IPS DF 6.9 (cell line): ENCODE data around the gene PPFIA2.

ENCODE experiments used
- DNase-seq: peaks from one replicate; pipeline ENCODE4 v3.0.0-alpha.2; 2013; ENCODE audit warnings: low read depth, low spot score
- H3K27ac ChIP-seq: one replicate; pipeline ENCODE4 v1.5.1; 2013; ENCODE audit warnings: low read length, control low read depth
- H3K27me3 ChIP-seq: 2 replicates; pipeline ENCODE4 v1.6.1; 2013; ENCODE audit warnings: mild to moderate bottlenecking, low read length; ENCODE audit not compliant: control insufficient read depth, insufficient read depth
- H3K36me3 ChIP-seq: 2 replicates; pipeline ENCODE4 v1.6.1; 2013; ENCODE audit warnings: low read length; ENCODE audit not compliant: control insufficient read depth, insufficient read depth
- H3K4me1 ChIP-seq: 2 replicates; pipeline ENCODE4 v1.6.1; 2013; ENCODE audit warnings: low read length; ENCODE audit not compliant: control insufficient read depth, insufficient read depth
- H3K4me3 ChIP-seq: 2 replicates; pipeline ENCODE4 v1.5.1; 2013; ENCODE audit warnings: mild to moderate bottlenecking, low read length
- H3K9me3 ChIP-seq: 2 replicates; pipeline ENCODE4 v1.6.1; 2013; ENCODE audit warnings: low read length, inconsistent platforms; ENCODE audit not compliant: control insufficient read depth, insufficient read depth
- WGBS: extraction: QIAGEN DNeasy Blood & Tissue Kit; methylation state at CpG from one replicate; pipeline ENCODE4 v1.1.7; 2013; ENCODE audit warnings: mixed read lengths, missing lambda C conversion rate; ENCODE audit not compliant: insufficient read length, insufficient coverage; 5-methylcytosine and 5-hydroxymethylcytosine counted together

PPFIA2 gene

DNA sequence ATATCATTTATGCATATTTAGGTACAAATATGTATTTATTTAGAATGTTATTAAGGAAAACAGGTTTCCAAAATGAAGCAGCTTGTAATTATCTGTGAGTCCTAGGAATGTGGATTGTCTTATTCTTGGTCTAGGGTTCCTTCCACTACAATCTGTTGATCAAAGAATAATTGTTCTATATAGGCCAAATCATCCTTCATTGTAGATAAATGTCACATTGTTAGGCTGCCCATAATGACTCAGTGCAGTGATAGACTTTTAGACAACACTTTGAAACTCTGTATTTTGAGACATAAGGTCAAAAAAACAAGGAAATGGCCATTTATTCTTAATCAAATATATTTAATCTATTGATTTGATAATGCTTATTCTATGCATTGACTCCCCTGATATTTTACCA, 398.2 kb downstream of the PPFIA2 start:
- H3K4me3 ChIP-seq: no peak overlapping the region
- H3K27ac ChIP-seq: no peak overlapping the region
- H3K4me1 ChIP-seq: no peaks in the 10 kb centered on the region
- no peaks in the 10 kb centered on the region for H3K9me3 ChIP-seq
- no peak for DNase-seq
- no peaks in the 10 kb centered on the region for H3K36me3 ChIP-seq
- H3K27me3 ChIP-seq: no peaks in the 10 kb centered on the region

DNA sequence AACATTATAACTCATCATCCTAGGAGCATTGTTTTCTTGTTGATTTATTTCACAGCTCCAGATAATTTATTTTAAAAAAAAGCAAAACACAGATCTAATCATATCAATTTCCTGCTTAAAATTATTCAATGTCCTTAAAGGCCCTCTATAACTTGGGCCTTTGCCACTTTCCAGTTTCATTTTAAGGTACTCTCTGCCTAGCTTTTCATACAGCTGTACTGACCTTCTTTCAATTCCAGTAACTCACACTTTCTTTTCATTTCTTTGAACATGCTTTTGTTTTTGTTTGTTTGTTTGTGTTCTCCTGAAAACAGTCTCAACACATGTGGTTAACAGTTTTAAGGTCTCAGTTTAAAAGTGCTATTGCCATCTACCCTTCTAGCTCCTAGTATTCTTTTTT, 399.4 kb downstream of the PPFIA2 start:
- no peak for DNase-seq
- H3K9me3 ChIP-seq: no peaks in the 10 kb centered on the region
- H3K36me3 ChIP-seq: no peaks in the 10 kb centered on the region
- no peak overlapping the region for H3K27ac ChIP-seq
- no peaks in the 10 kb centered on the region for H3K4me1 ChIP-seq
- no peak overlapping the region for H3K4me3 ChIP-seq
- H3K27me3 ChIP-seq: no peaks in the 10 kb centered on the region

GRCh38 chr12:81354327-81354932, 404.7 kb downstream of the PPFIA2 start:
- no peak overlapping the region for H3K27ac ChIP-seq
- no peak for DNase-seq
- no peaks in the 10 kb centered on the region for H3K4me1 ChIP-seq
- H3K9me3 ChIP-seq: no peaks in the 10 kb centered on the region
- H3K27me3 ChIP-seq: no peaks in the 10 kb centered on the region
- H3K4me3 ChIP-seq: no peak overlapping the region
- H3K36me3 ChIP-seq: no peaks in the 10 kb centered on the region
- no CpG with 5 or more reads among the region's 5 CpGs for WGBS

DNA sequence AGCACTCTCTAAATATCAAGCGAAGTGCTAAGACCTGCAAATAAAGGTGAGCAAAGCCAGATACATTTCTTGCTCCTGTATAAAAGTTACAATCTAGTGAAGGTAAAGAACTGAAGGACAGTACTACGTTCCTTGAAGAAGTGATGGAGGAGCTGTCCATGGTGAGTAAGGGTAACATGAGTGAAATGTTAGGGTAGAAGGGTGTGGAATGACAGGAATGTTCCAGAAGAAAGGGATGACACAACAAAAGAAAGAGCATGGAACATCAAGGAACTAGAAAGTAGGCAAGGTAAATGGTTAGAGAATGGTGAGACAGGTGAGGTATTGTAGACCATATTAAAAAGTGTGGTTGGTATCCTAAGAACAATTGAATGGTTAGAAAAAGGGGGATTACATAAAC, 408.8 kb downstream of the PPFIA2 start:
- Histone ChIP-seq H3K9me3 (no peaks in the 10 kb centered on the region), H3K4me1 (no peaks in the 10 kb centered on the region), H3K36me3 (no peaks in the 10 kb centered on the region), H3K27me3 (no peaks in the 10 kb centered on the region), H3K27ac (no peak overlapping the region), H3K4me3 (no peak overlapping the region)
- DNase-seq: peak; percentile 55
- no CpG with 5 or more reads among the region's 2 CpGs for WGBS

- no peaks in the 10 kb centered on the region for H3K36me3 ChIP-seq
These were observed 411.7 kb downstream of the PPFIA2 start for GRCh38 chr12:81347404-81347803.

GRCh38 chr12:81340910-81341309, 418.2 kb downstream of the PPFIA2 start:
- whole genome bisulfite sequencing: no CpG with 5 or more reads among the region's 5 CpGs
- no peaks in the 10 kb centered on the region for H3K4me1 ChIP-seq
- H3K27me3 ChIP-seq: no peaks in the 10 kb centered on the region
- H3K9me3 ChIP-seq: no peaks in the 10 kb centered on the region
- no peak for DNase-seq
- H3K27ac ChIP-seq: no peak overlapping the region
- H3K4me3 ChIP-seq: no peak overlapping the region
- no peaks in the 10 kb centered on the region for H3K36me3 ChIP-seq

More at GRCh38 chr12:81347404-81347803, 411.7 kb downstream of the PPFIA2 start:
- H3K27ac ChIP-seq: no peak overlapping the region
- H3K27me3 ChIP-seq: no peaks in the 10 kb centered on the region
- DNase-seq: no peak
- no peak overlapping the region for H3K4me3 ChIP-seq
- no peaks in the 10 kb centered on the region for H3K9me3 ChIP-seq
- WGBS: no CpG with 5 or more reads among the region's 5 CpGs
- H3K4me1 ChIP-seq: no peaks in the 10 kb centered on the region

DNA sequence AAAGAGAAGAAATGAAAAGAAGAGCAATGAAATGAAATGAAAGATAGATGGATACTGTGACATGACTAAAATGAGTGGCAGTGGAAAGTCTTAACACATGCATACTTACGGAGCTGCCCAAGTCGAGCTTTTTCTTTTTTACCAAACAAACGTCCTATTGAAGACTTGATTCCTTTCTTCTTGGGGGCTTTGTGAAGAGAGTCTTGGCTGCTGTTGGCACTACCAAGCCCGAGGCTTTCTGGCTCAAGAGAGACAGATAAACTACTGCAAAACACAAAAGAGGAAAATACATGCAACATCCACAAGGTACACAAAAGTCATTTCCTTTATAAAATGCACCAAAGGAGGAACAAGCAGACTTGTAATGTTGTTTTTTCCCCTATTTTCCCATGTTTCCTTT, 420.1 kb downstream of the PPFIA2 start:
- no peaks in the 10 kb centered on the region for H3K4me1 ChIP-seq
- no peak overlapping the region for H3K4me3 ChIP-seq
- DNase-seq: no peak
- H3K27me3 ChIP-seq: no peaks in the 10 kb centered on the region
- no peaks in the 10 kb centered on the region for H3K36me3 ChIP-seq
- H3K9me3 ChIP-seq: no peaks in the 10 kb centered on the region
- no peak overlapping the region for H3K27ac ChIP-seq
- WGBS: no CpG with 5 or more reads among the region's 4 CpGs

- H3K4me1 ChIP-seq: no peaks in the 10 kb centered on the region
- DNase-seq: no peak
- H3K36me3 ChIP-seq: no peaks in the 10 kb centered on the region
- no CpG with 5 or more reads among the region's 2 CpGs for WGBS
- H3K9me3 ChIP-seq: no peaks in the 10 kb centered on the region
- H3K4me3 ChIP-seq: no peak overlapping the region
- no peak overlapping the region for H3K27ac ChIP-seq
- no peaks in the 10 kb centered on the region for H3K27me3 ChIP-seq
These were observed 421.3 kb downstream of the PPFIA2 start for GRCh38 chr12:81337886-81338285.

DNA sequence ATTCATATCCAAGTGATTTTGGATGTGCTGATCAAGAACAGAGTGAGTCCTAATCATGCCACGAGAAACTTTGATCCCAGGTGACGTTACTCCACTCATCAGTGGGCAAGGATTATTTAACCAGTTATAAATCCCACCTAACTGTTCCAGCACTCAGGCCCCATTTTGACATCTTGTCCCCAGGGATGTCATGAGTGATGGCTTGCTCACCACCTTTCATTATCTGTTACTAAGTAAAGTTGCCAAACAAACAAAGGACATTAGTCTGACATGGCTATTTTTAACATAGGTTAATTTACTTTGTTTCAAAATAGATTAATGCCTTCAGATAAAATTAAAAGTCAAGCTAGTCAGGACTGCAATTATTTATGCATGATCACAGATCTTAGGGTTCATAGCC, 425.3 kb downstream of the PPFIA2 start:
- WGBS: no CpG with 5 or more reads among the region's 2 CpGs
- no peak for DNase-seq
- H3K4me1 ChIP-seq: no peaks in the 10 kb centered on the region

GRCh38 chr12:81332054-81332453, 427.1 kb downstream of the PPFIA2 start:
- H3K27me3 ChIP-seq: no peaks in the 10 kb centered on the region
- DNase-seq: no peak
- H3K36me3 ChIP-seq: no peaks in the 10 kb centered on the region
- H3K4me3 ChIP-seq: no peak overlapping the region
- H3K27ac ChIP-seq: no peak overlapping the region
- no peaks in the 10 kb centered on the region for H3K9me3 ChIP-seq
- no CpG with 5 or more reads among the region's 4 CpGs for WGBS
- H3K4me1 ChIP-seq: no peaks in the 10 kb centered on the region

More for the DNA sequence above, 425.3 kb downstream of the PPFIA2 start:
- Histone ChIP-seq H3K27me3 (no peaks in the 10 kb centered on the region), H3K4me3 (no peak overlapping the region), H3K9me3 (no peaks in the 10 kb centered on the region), H3K27ac (no peak overlapping the region), H3K36me3 (no peaks in the 10 kb centered on the region)

DNA sequence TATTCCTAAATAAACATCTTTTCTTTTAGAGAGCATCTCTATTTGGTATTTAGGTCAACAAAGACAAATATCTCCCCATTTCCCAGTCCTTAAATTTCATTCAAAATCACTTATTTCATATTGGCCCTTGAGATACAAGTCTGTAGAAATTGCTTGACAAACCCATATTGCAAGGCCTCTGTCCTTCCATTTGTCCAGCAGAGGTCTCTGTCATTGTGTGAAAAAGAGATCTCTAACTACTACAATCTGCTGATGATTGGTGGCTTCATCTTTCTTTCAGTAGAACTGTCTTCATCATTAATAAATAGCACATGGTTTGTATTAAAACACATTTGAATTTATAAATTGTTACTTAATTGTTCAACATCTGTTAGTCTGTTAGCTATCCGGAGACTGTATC, 428.7 kb downstream of the PPFIA2 start:
- no peak overlapping the region for H3K27ac ChIP-seq
- WGBS: no CpG with 5 or more reads among the region's 1 CpG
- H3K36me3 ChIP-seq: no peaks in the 10 kb centered on the region
- H3K4me3 ChIP-seq: no peak overlapping the region
- no peak for DNase-seq
- no peaks in the 10 kb centered on the region for H3K9me3 ChIP-seq
- no peaks in the 10 kb centered on the region for H3K27me3 ChIP-seq
- no peaks in the 10 kb centered on the region for H3K4me1 ChIP-seq
